B cell (primary cell): ENCODE results near the gene MCM5. TPM values are rescaled to one million over a fixed set of nuclear protein-coding genes. Genes with fewer than 3 reads are reported as not detected.

ENCODE experiments used
- ATAC-seq: fragments of 200-7000 bp; cut with Tn5 transposase; one replicate; pipeline ENCODE4 v1.10.0; 2021; ENCODE audit warnings: low read depth, mild to moderate bottlenecking, moderate number of reproducible peaks, moderate library complexity
- CTCF ChIA-PET: fragments of 350-600 bp; sonication (Branson Sonifier 250); formaldehyde crosslinking; loops from one replicate; lab custom pipeline; 2021; ENCODE audit warnings: antibody characterized with exemption, inconsistent platforms; lab: Charles Lee
- POLR2A ChIA-PET: fragments of 350-600 bp; sonication (Branson Sonifier 250); formaldehyde crosslinking; loops from one replicate; lab custom pipeline; 2021; ENCODE audit warnings: antibody characterized with exemption; lab: Charles Lee
- DNase-seq: peaks from one replicate; pipeline ENCODE4 v3.0.0; 2013
- H2AFZ ChIP-seq: 2 replicates; pipeline ENCODE4 v1.6.1; 2012; ENCODE audit warnings: mild to moderate bottlenecking, low read depth, low read length; ENCODE audit not compliant: insufficient read depth, poor library complexity, severe bottlenecking
- H3K27ac ChIP-seq, 2 donors: 1 replicate in 1 of 2; 2 replicates in 1 of 2; pipeline ENCODE4 v1.5.1; 2012 to 2013; ENCODE audit warnings: low read length in 2 of 2, mild to moderate bottlenecking in 2 of 2, moderate library complexity in 1 of 2
- H3K27me3 ChIP-seq, 4 experiments: fragments of 200-600 bp in 1 of 4; sonication (generic) in 1 of 4; replicated peaks in 1 of 4; 1 replicate in 2 of 4; 2 replicates in 2 of 4; pipeline versions ENCODE4 v1.6.1 to v1.7.0; 2013 to 2016; ENCODE audit warnings: low read length in 3 of 4, mild to moderate bottlenecking in 2 of 4, mixed read lengths in 1 of 4, moderate library complexity in 1 of 4; ENCODE audit not compliant: insufficient read depth in 4 of 4, control insufficient read depth in 3 of 4; ENCODE audit errors: control extremely low read depth in 1 of 4
- H3K36me3 ChIP-seq, 2 experiments: replicated peaks in 1 of 2; 1 replicate in 1 of 2; 2 replicates in 1 of 2; pipeline versions ENCODE4 v1.6.1 to v1.7.1; 2013; ENCODE audit warnings: low read length in 1 of 2; ENCODE audit not compliant: insufficient read depth in 2 of 2, control insufficient read depth in 1 of 2; ENCODE audit errors: control extremely low read depth in 1 of 2, extremely low read depth in 1 of 2
- H3K4me1 ChIP-seq, 2 donors: fragments of 200-600 bp in 1 of 2; sonication (generic) in 1 of 2; 1 replicate in 1 of 2; 2 replicates in 1 of 2; pipeline versions ENCODE4 v1.5.1 to v1.6.1; 2013 to 2017; ENCODE audit warnings: low read length in 2 of 2; ENCODE audit not compliant: control insufficient read depth in 2 of 2, insufficient read depth in 2 of 2
- H3K4me2 ChIP-seq: replicated peaks from 2 replicates; pipeline ENCODE3; 2012; ENCODE audit warnings: mild to moderate bottlenecking, low read depth, low read length; ENCODE audit not compliant: poor library complexity, severe bottlenecking
- H3K4me3 ChIP-seq, 5 experiments: fragments of 200-600 bp in 1 of 5; sonication (generic) in 1 of 5; 1 replicate in 3 of 5; 2 replicates in 2 of 5; pipeline versions ENCODE4 v1.5.1 to v1.7.0; 2011 to 2016; ENCODE audit warnings: low read length in 4 of 5, mild to moderate bottlenecking in 4 of 5, low read depth in 2 of 5, control low read depth in 1 of 5, moderate library complexity in 1 of 5; ENCODE audit not compliant: insufficient read depth in 1 of 5; ENCODE audit errors: control extremely low read depth in 1 of 5, extremely low read depth in 1 of 5
- H3K79me2 ChIP-seq: fragments of 200-600 bp; sonication (generic); one replicate; pipeline ENCODE4 v1.6.0; 2016; ENCODE audit warnings: low read length; ENCODE audit not compliant: control insufficient read depth, insufficient read depth
- H3K9ac ChIP-seq: fragments of 200-600 bp; sonication (generic); 2 replicates; pipeline ENCODE4 v1.6.1; 2017; ENCODE audit warnings: mild to moderate bottlenecking, low read length, moderate library complexity
- H3K9me3 ChIP-seq, 3 donors: one replicate each; pipeline versions ENCODE4 v1.6.1 to v1.7.1; 2013; ENCODE audit warnings: low read length in 2 of 3; ENCODE audit not compliant: control insufficient read depth in 2 of 3, insufficient read depth in 1 of 3; ENCODE audit errors: control extremely low read depth in 1 of 3
- H4K20me1 ChIP-seq: 2 replicates; pipeline ENCODE4 v1.6.0; 2012; ENCODE audit warnings: mild to moderate bottlenecking, low read length; ENCODE audit not compliant: insufficient read depth, control insufficient read depth, poor library complexity, severe bottlenecking
- H3K27ac Mint-ChIP-seq: one replicate; pipeline ENCODE4 v1.8.0; 2021; ENCODE audit warnings: mixed read lengths
- H3K27me3 Mint-ChIP-seq: one replicate; pipeline ENCODE4 v1.8.0; 2021; ENCODE audit warnings: mixed read lengths
- H3K4me1 Mint-ChIP-seq: one replicate; pipeline ENCODE4 v1.8.0; 2021; ENCODE audit warnings: mixed read lengths
- H3K4me3 Mint-ChIP-seq: one replicate; pipeline ENCODE4 v1.8.0; 2021; ENCODE audit warnings: mixed read lengths
- H3K9me3 Mint-ChIP-seq: one replicate; pipeline ENCODE4 v1.8.0; 2022; ENCODE audit warnings: mixed read lengths; ENCODE audit not compliant: insufficient read depth
- EZH2 ChIP-seq: IDR thresholded peaks from 2 replicates; pipeline ENCODE4 v1.6.1; 2012; ENCODE audit warnings: borderline replicate concordance, low read depth, mild to moderate bottlenecking, moderate library complexity, low read length; ENCODE audit not compliant: insufficient read depth, poor library complexity, severe bottlenecking
- WGBS: methylation state at CpG from one replicate; pipeline ENCODE4 v1.1.5; 2013; ENCODE audit warnings: missing lambda C conversion rate; ENCODE audit not compliant: insufficient coverage; 5-methylcytosine and 5-hydroxymethylcytosine counted together
- intact Hi-C: fragments of 100-400 bp; cut with micrococcal nuclease; formaldehyde crosslinking; loops from one replicate; pipeline ENCODE4 v1.10.0; 2022
- polyA plus RNA-seq: library from polyadenylated mRNA; depleted of rRNA; stranded (reverse); fragments of >200 nt; gene quantifications from 2 replicates; pipeline ENCODE4 v1.2.3, GENCODE V29; 2012
- total RNA-seq, 2 donors: library from RNA; stranded (reverse); fragments of 120-200 nt in 1 of 2; gene quantifications; 1 replicate in 1 of 2; 2 replicates in 1 of 2; pipeline versions ENCODE4 v1.2.3 to v1.2.4, GENCODE V29; 2013 to 2022
- TF ChIP-seq, protein P1 (sequence below): fragments of 200-600 bp; IDR thresholded peaks from one replicate; pipeline ENCODE4 v1.8.0; 2022; ENCODE audit warnings: antibody characterized with exemption, mild to moderate bottlenecking

MCM5 gene
- total and polyA plus RNA-seq, 2 donors (not counting 1 experiment from before 2014, with no cell fraction given) = 112 to 203 TPM

DNA sequence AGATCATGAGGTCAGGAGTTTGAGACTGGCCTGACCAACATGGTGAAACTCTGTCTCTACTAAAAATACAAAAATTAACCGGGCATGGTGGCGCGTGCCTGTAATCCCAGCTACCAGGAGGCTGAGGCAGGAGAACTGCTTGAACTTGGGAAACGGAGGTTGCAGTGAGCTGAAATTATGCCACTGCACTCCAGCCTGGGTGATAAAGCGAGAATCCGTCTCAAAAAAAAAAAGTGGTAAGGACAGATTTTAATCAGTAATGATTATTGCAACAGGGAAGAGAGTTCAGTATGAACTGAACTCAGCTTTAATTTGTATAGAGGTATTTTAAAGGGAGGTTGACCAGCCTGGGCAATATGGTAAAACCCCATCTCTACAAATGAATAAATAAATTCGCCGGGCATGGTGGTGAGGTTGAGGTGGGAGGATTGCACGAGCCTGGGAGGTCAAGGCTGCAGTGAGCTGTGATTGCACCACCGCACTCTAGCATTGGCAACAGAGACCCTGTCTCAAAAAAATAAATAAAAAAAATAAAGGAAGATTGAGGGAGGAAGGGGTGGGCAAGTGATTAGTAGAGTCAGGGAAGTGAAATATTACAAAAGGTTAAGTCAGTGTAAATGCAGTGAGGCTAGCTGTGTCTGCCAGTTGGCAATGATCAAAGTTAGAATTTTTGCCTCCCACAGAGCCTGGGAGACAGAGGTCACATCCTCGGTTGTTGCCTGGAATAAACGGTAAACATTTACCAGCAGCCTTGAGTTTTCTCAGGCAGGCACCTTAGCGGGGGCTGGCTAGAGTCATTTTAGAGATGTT is 2.6 kb upstream of the MCM5 start:
- Histone ChIP-seq H3K36me3 (peaks cover 0 to 16% of the 10 kb centered on the region in 2 experiments), H3K79me2 (peaks cover 24% of the 10 kb centered on the region), H3K9me3 (no peaks in the 10 kb centered on the region), H3K27me3 (no peaks in the 10 kb centered on the region), H4K20me1 (no peaks in the 10 kb centered on the region), H3K27ac (peak overlapping the region; percentile 72 to 88), H3K4me3 (no peak overlapping the region), H3K4me2 (peak overlapping the region; percentile 47), H3K9ac (peak overlapping the region; percentile 25), H2AFZ (peak overlapping the region; percentile 58), H3K4me1 (peaks cover 35 to 62% of the 10 kb centered on the region in 2 donors)
- peak overlapping the region; percentile 58 for H3K4me3 Mint-ChIP-seq
- H3K27me3 Mint-ChIP-seq = no peaks in the 10 kb centered on the region
- no peak for DNase-seq
- intact Hi-C loops = no loop called here
- ChIA-PET POLR2A (interaction anchor here (0.8 to 1.7 kb wide), 5 partner anchors 10 to 45 kb away, joined by 3 to 16 read pairs (median 5); partner anchors contain the start of gene HMOX1), CTCF (interaction anchor here (0.6 to 7.3 kb wide), 9 partner anchors 12 to 46 kb away, joined by 3 to 60 read pairs (median 7); partner anchors contain the start of gene HMOX1)
- 92% methylated on average over 8 of the region's 13 CpGs for WGBS
- ATAC-seq = no peak
- H3K4me1 Mint-ChIP-seq = peaks cover 60% of the 10 kb centered on the region
- H3K9me3 Mint-ChIP-seq = no peaks in the 10 kb centered on the region
- TF ChIP-seq, protein P1, sequence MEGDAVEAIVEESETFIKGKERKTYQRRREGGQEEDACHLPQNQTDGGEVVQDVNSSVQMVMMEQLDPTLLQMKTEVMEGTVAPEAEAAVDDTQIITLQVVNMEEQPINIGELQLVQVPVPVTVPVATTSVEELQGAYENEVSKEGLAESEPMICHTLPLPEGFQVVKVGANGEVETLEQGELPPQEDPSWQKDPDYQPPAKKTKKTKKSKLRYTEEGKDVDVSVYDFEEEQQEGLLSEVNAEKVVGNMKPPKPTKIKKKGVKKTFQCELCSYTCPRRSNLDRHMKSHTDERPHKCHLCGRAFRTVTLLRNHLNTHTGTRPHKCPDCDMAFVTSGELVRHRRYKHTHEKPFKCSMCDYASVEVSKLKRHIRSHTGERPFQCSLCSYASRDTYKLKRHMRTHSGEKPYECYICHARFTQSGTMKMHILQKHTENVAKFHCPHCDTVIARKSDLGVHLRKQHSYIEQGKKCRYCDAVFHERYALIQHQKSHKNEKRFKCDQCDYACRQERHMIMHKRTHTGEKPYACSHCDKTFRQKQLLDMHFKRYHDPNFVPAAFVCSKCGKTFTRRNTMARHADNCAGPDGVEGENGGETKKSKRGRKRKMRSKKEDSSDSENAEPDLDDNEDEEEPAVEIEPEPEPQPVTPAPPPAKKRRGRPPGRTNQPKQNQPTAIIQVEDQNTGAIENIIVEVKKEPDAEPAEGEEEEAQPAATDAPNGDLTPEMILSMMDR = no peak
- TF ChIP-seq EZH2 = no peak
- H3K27ac Mint-ChIP-seq = peak overlapping the region; percentile 93

DNA sequence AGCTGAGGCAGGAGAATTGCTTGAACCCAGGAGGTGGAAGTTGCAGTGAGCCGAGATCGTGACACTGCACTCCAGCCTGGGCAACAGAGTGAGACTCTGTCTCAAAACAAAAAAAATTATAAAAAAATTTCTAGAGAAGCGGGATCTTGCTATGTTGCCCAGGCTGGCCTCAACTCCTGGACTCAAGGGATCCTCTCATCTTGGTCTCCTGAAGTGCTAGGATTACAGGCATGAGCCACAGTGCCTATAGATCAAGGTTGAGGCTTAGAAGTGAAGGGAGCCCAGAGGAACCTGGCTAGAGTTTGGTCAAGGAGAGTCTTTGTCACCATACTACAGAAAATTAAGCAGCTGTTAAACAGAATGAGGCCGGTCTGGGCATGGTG is 1.4 kb upstream of the MCM5 start:
- ChIA-PET POLR2A (interaction anchor here (1.5 to 3.8 kb wide), 3 partner anchors 11 to 46 kb away, joined by 4 to 28 read pairs (median 5); partner anchors contain the start of gene HMOX1), CTCF (interaction anchor here (0.6 to 7.3 kb wide), 4 partner anchors 9 to 48 kb away, joined by 3 to 60 read pairs (median 12); no protein-coding TSS in a partner anchor)
- no peak overlapping the region for H3K27ac ChIP-seq

More for the DNA sequence above, 1.4 kb upstream of the MCM5 start:
- 100% methylated on average over 2 of the region's 4 CpGs for WGBS
- Histone ChIP-seq H3K4me2 (peak overlapping the region; percentile 84), H3K4me3 (no peak overlapping the region), H3K79me2 (peaks cover 33% of the 10 kb centered on the region), H2AFZ (peak overlapping the region; percentile 87), H3K9me3 (no peaks in the 10 kb centered on the region), H3K4me1 (peaks cover 35 to 70% of the 10 kb centered on the region in 2 donors), H3K9ac (no peak overlapping the region), H4K20me1 (no peaks in the 10 kb centered on the region), H3K27me3 (no peaks in the 10 kb centered on the region), H3K36me3 (peaks cover 0 to 18% of the 10 kb centered on the region in 2 experiments)
- H3K27me3 Mint-ChIP-seq = no peaks in the 10 kb centered on the region
- H3K27ac Mint-ChIP-seq = peak overlapping the region; percentile 98
- DNase-seq (no peak), ATAC-seq (no peak)
- intact Hi-C loops = no loop called here
- peaks cover 57% of the 10 kb centered on the region for H3K4me1 Mint-ChIP-seq
- no peaks in the 10 kb centered on the region for H3K9me3 Mint-ChIP-seq
- H3K4me3 Mint-ChIP-seq = peak overlapping the region; percentile 98
- TF ChIP-seq, protein P1 = no peak
- no peak for TF ChIP-seq EZH2
